HK-2 (cell line): Measurements from ENCODE around the gene HDDC3.

Experiments
- DNase-seq: peaks from one replicate; pipeline ENCODE4 v3.0.0-alpha.2; 2018; ENCODE audit not compliant: unreplicated experiment

The HDDC3 gene

DNA sequence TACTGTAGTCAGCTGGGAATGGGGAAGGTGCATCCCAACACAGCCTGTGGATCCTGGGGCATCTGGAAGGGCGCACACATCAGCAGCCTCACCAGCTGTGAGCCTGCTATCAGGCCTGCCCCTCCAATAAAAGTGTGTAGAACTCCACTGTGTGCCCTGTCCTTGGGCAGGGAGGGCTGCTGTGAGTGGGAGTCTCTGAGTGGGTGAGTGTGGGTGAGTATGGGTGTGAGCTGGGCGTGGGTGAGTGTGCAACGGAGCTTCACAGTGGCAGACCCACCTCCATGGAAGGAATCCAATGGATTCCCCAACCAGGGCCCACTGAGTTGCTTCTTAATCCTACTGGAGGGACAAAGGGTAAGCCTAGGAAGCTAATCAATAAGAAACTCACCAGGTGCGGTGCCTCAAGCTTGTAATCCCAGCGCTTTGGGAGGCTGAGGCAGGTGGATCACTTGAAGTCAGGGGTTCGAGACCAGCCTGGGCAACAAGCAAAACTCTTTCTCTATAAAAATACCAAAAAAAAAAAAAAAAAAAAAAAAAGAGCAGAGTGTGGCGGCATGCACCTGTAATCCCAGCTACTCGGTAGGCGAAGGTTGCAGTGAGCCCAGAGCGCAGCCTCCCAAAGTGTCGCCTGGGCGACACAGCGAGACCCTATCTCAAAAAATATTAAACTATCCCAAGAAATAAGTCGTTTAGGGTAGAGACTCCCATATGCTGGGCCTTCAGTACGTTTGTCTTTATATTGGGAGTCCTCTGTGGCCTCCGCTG is 21.8 kb upstream of the HDDC3 start:
- DNase-seq = no peak

DNA sequence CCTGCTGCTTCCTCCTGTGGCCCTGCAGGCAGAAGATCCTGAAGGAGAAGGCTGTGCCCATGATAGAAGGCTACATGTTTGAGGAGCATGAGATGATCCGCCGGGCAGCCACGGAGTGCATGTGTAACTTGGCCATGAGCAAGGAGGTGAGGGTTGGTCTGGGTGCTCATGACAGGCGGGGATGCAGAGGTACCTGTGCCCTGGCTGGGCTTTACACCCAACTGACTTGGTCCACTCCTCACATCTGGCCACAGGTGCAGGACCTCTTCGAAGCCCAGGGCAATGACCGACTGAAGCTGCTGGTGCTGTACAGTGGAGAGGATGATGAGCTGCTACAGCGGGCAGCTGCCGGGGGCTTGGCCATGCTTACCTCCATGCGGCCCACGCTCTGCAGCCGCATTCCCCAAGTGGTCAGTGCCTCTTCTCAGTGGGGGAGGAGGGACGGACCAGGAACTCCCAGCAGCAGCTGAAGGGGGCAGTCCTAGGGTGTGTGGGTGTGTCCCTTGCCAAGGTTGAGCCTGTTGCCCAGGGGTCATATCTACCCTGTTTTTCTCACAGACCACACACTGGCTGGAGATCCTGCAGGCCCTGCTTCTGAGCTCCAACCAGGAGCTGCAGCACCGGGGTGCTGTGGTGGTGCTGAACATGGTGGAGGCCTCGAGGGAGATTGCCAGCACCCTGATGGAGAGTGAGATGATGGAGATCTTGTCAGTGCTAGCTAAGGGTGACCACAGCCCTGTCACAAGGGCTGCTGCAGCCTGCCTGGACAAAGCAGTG is 20.7 kb upstream of the HDDC3 start:
- DNase-seq = no peak

DNA sequence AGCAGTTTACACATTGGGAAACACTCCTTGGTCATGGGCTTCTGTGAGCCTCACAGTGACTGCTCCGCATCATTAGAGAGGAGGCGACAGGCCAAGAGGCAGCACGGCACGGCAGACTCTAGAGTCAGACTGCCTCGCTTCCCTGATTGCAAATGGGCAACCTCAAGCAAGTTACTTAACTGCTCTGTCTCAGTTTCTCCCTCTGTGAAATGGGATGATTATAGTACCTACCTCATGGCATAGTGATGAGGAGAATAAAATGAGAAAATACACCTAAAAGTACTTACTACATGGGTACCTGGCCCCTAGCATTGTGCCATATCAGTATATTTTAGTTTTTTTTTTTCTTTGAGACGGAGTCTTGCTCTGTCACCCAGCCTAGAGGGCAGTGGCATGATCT is 18.3 kb upstream of the HDDC3 start:
- no peak for DNase-seq

DNA sequence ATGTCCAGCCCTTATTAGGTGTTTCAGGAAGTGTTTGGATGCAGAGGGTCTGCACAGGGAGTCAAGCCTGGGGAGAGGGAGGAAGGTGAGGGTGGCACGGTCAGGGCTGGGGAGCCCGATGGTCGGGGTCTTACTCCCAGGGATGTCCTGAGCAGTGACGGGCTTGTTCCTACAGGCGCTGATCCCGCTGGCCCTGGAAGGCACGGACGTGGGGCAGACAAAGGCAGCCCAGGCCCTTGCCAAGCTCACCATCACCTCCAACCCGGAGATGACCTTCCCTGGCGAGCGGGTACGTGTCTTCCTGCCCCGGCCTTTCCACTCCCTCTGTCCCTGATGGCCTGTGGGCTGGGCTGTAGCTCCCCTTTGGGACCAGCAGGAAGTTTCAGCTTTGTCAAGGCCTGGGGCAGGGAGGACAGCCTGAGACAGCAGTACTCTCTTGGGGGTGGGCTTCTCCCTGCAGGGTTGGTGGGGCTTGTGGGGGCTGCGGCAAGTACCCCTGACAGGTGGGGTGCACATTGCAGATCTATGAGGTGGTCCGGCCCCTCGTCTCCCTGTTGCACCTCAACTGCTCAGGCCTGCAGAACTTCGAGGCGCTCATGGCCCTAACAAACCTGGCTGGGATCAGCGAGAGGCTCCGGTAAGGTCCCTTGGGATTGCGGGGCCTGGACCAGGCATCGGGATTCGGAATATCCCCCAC is 17.8 kb upstream of the HDDC3 start:
- DNase-seq = no peak

DNA sequence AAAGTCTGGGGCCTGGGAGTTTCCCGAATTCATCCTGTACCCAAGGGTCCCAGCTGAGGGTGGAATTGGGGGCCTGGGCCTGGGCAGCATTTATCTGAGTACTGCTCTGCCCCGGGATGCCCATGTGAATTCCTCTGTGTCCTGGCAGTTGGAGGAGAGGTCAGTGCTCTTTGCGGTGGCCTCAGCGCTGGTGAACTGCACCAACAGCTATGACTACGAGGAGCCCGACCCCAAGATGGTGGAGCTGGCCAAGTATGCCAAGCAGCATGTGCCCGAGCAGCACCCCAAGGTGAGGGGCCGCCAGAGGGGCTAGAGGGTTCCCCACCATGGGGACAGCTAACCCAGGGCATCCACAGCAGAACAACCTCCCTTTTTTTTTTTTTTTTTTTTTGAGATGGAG is 16.2 kb upstream of the HDDC3 start:
- DNase-seq = no peak

DNA sequence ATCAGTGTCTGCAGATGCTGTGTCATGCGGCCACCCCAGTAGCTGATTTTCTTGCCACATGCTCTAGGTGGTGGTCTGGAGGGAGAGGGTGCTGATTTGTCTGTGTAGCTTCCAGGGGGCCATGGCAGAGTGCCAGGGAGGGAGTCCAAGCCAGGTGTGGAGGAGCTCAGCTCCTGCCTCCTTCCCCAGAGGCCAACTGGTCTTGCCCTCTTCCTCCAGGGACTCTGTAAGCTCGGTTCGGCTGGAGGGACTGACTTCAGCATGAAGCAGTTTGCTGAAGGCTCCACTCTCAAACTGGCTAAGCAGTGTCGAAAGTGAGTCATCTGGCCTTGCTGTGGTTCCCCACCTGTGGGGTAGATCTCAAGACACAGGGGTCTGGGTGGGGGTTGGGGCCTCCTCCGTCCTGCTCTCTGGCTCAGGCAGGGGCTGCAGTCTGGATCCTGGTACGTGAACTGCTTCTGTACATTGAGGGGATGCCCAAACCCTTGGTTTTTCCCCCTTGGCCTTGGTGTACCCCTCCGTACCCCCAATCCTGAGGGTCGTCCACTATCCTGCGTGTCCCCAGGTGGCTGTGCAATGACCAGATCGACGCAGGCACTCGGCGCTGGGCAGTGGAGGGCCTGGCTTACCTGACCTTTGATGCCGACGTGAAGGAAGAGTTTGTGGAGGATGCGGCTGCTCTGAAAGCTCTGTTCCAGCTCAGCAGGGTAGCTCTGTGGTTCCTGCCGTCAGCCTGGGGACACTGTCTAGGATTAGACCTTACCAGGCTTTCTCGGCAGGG is 15.4 kb upstream of the HDDC3 start:
- DNase-seq = no peak

DNA sequence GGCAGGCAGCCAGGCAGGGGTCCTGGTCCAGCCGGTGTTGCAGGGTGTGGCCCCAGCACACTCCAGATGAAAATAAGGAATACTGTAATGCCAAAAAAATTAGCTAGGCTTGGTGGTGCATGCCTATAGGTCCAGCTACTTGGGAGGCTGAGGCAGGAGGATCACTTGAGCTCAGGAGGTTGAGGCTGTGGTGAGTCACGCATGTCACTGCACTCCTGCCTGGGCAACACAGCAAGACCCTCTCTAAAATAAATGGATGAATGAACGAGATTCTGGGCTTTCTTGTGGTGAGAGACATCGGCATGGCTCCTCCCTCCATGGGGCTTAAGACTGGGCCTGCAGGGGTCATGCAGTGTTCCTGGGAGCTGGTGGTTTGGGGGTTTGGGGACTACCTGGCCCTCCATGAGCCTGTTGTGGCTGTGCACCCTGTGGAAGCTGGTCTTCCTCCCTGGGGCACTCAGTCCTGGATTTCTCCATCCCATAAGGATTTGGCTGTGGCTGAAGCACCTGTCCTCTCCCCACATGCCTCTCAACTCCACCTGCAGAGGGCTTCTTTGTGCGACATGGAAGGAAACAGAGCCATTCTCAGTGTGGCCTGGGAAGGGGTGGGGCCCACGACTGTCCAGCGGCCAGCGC is 14.7 kb upstream of the HDDC3 start:
- DNase-seq = no peak

DNA sequence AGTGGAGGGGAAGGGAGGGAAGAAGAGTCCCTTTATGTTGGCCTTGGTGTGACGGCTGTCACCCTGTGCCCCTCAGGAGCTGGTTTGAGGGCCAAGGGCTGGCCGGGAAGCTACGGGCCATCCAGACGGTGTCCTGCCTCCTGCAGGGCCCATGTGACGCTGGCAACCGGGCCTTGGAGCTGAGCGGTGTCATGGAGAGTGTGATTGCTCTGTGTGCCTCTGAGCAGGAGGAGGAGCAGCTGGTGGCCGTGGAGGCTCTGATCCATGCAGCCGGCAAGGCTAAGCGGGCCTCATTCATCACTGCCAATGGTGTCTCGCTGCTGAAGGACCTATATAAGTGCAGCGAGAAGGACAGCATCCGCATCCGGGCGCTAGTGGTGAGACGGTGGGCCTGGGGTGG is 14.2 kb upstream of the HDDC3 start:
- no peak for DNase-seq

DNA sequence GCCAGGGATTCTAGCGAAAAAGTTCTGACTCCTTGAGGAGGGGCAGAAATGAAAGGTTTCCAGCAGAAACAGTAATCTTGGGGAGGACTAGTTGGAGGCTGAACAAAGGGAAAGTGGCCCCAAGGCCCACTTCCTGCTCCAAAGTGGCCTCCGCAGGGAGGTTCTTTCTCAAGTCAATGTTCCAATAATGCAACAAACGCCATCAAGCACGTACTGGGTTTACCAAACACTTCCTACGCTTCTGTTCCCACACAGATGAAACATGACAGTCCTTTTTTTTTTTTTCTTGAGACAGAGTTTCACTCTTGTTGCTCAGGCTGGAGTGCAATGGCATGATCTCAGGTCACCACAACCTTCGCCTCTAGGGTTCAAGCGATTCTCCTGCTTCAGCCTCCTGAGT is 12.7 kb upstream of the HDDC3 start:
- DNase-seq = no peak

DNA sequence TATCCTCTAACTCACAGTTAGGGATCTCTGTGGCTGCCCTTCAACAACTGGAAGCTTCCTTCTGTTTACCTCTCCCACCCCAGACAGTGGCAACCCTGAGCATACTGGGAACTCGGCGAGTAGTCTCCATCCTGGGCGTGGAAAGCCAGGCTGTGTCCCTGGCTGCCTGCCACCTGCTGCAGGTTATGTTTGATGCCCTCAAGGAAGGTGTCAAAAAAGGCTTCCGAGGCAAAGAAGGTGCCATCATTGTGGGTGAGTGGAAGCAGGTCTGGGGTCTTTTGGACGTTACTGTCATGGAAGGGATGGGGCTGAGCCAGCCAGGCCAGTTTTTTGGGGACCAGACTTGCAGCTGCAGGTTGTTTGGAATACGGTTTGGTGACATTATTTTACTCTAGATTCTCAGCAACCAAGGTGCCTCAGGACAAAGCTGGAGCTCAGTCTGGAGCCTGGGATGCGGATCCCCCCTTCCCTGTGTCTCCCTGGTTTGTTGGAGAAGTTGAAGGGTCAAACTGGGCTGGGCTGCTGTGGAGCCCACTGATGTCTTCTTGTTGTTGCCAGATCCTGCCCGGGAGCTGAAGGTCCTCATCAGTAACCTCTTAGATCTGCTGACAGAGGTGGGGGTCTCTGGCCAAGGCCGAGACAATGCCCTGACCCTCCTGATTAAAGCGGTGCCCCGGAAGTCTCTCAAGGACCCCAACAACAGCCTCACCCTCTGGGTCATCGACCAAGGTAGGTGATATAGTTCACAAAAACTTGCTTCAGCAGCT is 10.2 kb upstream of the HDDC3 start:
- DNase-seq = no peak

DNA sequence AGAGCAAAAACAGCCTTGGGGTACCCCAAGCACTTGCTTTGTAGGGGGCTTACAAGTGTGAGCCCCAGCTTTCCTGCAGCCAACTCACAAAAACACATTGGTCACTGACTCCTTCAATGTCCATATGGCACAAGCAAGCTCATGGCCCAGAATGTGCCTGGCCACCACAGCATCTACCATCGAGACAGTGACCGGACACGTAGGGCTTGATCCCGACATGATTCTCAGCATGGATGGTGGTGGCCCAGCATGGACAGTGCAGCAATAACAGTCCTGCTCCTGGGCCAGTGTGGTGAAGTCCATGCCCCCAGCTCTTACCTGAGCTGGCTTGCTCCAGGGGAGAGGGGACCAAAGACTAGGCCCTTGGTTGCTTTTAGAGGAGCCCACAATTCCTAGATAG is 8.7 kb upstream of the HDDC3 start:
- DNase-seq = no peak

DNA sequence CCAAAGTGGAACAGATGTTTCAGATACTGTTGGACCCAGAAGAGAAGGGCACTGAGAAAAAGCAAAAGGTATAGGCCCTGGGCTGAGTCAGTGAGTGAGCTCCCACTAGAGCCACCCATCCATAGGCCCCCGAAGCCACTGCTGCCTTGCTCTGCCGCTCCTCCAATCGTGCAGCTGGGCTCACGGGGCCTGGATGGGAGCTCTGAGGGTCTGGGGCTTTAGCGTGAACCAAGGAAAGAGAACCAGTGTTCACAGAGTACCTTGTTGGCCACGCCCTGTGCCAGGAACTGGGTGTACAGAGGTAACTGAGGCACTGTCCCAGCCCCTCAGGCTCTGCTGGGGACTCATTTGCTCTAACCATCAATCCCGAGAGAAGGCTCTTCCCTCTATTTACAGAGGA is 7.4 kb upstream of the HDDC3 start:
- no peak for DNase-seq

DNA sequence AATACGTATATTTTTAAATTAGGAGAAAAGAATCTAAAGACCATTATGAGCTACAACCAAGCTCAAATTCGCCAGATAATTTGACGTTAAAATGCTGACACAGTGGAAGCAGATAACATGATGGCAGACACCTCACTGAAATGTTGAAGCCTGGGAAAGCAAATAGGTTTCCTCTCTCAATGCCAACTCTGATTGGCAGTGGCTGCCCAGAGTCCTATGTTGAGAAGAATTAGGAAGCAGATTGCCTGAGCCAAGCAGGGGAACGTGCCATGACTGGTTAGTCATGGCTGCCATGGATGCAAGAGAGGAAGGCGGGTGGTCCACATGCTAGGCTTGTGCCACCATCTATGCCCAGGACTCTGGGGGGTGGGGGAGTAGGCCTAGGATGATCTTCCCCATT is 5.9 kb upstream of the HDDC3 start:
- DNase-seq = no peak

DNA sequence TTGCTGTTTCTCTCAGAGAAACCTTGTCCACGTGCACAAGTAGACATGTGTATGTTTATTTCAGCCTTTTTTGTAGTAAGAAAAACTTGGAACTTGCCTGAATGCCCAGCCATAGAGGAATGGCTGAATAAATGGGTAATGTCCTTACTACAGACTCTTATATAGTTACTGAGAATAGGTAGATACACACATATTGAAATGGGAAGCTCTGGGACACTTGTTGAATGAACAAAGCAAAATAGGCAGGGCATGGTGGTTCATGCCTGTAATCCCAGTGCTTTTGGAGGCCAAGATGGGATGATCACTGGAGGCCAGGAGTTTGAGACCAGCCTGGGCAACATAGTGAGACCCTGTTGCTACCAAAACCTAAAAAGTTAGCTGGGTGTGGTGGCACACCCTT is 4.5 kb upstream of the HDDC3 start:
- DNase-seq = no peak

DNA sequence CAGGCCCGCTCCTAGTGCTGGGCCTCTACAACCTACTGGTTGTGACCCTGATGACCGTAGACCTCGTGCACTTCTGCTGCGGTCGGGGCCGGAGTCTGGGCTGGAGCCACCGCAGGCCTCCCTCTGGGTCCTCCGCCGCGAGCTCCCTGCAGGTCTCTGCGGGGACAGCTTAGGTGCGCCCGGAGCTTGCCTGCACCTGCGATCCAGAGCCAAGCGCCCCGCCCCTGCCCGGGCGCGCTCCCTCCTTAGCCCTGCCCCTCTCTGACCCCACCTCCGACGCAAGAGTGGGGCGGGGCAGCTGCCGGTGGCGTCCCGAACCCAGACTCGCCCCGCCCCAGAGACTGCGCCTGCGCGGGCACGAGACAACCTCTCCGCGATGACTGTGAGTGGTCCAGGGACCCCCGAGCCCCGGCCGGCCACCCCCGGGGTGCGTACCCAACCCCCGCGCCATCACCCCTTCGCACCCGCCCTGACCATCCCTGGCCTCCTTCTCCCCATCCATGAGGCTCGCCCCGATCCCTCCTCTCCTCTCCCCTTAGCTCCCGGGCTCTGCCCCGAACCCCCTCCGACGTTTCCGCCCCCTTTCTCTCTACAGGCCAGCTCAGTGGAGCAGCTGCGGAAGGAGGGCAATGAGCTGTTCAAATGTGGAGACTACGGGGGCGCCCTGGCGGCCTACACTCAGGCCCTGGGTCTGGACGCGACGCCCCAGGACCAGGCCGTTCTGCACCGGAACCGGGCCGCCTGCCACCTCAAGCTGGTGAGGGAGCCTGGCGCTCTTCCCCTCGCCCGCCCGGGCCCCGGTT is 2.8 kb upstream of the HDDC3 start, which contains the start of gene UNC45A:
UNC45A (plus strand) TSS at position 337 of the 803 bp plus-strand sequence; CDS start at position 377, 40 bp downstream.
- DNase-seq = peak; percentile 81

DNA sequence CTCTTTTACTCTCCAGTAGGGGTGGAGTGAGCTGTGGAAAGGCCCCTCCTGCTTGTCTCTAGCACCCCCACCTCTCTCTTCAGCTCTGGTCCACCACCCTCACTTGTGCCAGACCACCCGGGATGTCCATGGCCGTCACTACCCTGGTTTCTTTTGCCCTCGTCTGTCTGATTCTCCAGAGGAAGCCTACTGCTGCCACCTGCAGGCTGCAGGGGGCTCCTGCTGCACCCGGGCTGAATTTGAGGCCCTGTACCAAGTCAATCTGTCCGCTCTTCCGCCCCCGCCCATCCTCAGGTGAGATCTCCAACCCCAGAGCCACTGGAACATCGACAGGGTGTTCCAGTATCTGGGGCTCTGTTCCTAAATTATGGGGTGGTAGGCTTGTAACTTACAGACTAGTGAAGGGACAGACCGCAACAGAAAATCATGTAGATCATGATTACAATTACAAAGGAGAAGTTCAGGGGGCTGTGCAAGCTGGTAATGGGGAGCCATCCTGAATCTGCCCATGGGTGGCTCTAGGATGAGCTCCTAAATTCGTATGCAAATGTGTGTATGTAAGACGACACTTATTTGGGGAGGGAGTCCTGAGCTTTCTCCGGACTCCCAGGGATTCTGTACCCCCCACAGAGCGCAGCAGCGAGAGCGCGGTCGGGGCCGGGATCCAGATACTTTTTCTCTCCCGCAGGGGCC is 2.1 kb upstream of the HDDC3 start:
- peak; percentile 70 for DNase-seq

DNA sequence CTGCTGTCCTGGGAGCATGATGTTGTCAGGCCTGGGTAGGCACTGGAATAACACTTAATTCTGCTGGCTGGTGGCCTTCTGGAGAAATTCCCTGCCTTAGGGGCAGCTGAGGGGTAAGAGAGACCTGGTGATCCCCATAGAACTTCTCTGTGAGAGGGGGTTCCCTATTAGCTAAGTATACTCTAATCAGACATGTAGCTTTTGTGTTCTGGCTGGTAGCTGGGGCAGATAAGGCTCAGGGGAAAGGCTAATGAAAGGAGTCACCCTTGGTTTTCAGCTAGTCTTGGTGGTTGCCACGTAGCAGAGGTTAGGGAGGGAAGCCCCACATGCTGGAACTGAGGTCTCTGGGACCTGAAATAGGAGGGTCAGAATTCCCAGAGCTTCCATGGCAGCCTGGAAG is 952 bp upstream of the HDDC3 start:
- DNase-seq = no peak

DNA sequence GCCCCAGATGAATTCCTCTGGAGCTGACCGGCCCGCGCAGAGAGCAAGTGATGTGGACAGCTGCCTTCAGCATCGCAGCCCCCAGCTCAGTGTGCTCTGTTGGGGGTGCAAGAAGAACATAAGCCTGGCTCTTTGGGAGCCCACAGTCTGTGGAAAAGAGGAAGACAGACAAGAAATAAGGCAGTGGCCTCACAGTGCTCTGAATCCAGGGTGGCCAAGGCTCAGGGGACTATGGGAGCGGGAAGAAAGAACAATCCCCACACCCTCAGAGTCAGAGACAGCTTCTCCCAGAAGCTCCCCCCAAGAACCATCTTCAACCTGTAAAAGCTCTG is 277 bp upstream of the HDDC3 start:
- no peak for DNase-seq

DNA sequence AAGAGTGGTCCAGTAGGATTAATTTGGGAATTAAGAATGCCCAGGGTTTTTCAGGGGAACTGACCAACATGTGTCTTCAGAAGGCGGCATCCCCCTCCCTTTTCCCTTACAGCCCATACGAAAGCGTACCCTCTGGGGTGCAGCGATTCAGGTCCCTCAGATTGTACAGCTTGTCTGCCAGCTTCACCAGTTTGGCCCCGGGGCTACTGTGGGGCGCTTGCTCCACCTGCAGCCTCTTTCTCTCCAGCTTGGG is 848 bp downstream of the HDDC3 start:
- no peak for DNase-seq
